ENCODE measurements around the gene CIB4.

CIB4 gene

GRCh38 chr2:26654061-26654340, 12.8 kb upstream of the CIB4 start:
- no peak for ATAC-seq
- TF ChIP-seq, protein P1, sequence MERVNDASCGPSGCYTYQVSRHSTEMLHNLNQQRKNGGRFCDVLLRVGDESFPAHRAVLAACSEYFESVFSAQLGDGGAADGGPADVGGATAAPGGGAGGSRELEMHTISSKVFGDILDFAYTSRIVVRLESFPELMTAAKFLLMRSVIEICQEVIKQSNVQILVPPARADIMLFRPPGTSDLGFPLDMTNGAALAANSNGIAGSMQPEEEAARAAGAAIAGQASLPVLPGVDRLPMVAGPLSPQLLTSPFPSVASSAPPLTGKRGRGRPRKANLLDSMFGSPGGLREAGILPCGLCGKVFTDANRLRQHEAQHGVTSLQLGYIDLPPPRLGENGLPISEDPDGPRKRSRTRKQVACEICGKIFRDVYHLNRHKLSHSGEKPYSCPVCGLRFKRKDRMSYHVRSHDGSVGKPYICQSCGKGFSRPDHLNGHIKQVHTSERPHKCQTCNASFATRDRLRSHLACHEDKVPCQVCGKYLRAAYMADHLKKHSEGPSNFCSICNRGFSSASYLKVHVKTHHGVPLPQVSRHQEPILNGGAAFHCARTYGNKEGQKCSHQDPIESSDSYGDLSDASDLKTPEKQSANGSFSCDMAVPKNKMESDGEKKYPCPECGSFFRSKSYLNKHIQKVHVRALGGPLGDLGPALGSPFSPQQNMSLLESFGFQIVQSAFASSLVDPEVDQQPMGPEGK (CRISPR knock-in tag; IDR thresholded peaks at IDR 0.05; ENCODE audit: borderline replicate concordance) = no peak
- TF ChIP-seq, protein P2, sequence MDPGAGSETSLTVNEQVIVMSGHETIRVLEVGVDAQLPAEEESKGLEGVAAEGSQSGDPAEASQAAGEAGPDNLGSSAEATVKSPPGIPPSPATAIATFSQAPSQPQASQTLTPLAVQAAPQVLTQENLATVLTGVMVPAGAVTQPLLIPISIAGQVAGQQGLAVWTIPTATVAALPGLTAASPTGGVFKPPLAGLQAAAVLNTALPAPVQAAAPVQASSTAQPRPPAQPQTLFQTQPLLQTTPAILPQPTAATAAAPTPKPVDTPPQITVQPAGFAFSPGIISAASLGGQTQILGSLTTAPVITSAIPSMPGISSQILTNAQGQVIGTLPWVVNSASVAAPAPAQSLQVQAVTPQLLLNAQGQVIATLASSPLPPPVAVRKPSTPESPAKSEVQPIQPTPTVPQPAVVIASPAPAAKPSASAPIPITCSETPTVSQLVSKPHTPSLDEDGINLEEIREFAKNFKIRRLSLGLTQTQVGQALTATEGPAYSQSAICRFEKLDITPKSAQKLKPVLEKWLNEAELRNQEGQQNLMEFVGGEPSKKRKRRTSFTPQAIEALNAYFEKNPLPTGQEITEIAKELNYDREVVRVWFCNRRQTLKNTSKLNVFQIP (CRISPR knock-in tag; IDR thresholded peaks at IDR 0.05; ENCODE audit: borderline replicate concordance, low read depth) = no peak
- TF ChIP-seq ZFP30 (CRISPR knock-in tag; IDR thresholded peaks at IDR 0.05) (no peak), ZNF8 (CRISPR knock-in tag; IDR thresholded peaks at IDR 0.05) (no peak), GLIS3 (CRISPR knock-in tag; IDR thresholded peaks at IDR 0.05) (no peak), ZNF565 (CRISPR knock-in tag; conservative IDR thresholded peaks at IDR 0.05; ENCODE audit: low read depth) (no peak), RARB (CRISPR knock-in tag; IDR thresholded peaks at IDR 0.05) (no peak), ZNF70 (CRISPR knock-in tag; IDR thresholded peaks at IDR 0.05) (no peak)
- TF ChIP-seq, protein P3, sequence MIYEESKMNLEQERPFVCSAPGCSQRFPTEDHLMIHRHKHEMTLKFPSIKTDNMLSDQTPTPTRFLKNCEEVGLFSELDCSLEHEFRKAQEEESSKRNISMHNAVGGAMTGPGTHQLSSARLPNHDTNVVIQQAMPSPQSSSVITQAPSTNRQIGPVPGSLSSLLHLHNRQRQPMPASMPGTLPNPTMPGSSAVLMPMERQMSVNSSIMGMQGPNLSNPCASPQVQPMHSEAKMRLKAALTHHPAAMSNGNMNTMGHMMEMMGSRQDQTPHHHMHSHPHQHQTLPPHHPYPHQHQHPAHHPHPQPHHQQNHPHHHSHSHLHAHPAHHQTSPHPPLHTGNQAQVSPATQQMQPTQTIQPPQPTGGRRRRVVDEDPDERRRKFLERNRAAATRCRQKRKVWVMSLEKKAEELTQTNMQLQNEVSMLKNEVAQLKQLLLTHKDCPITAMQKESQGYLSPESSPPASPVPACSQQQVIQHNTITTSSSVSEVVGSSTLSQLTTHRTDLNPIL (CRISPR knock-in tag; IDR thresholded peaks at IDR 0.05; ENCODE audit: low read depth) = no peak
- TF ChIP-seq, protein P4, sequence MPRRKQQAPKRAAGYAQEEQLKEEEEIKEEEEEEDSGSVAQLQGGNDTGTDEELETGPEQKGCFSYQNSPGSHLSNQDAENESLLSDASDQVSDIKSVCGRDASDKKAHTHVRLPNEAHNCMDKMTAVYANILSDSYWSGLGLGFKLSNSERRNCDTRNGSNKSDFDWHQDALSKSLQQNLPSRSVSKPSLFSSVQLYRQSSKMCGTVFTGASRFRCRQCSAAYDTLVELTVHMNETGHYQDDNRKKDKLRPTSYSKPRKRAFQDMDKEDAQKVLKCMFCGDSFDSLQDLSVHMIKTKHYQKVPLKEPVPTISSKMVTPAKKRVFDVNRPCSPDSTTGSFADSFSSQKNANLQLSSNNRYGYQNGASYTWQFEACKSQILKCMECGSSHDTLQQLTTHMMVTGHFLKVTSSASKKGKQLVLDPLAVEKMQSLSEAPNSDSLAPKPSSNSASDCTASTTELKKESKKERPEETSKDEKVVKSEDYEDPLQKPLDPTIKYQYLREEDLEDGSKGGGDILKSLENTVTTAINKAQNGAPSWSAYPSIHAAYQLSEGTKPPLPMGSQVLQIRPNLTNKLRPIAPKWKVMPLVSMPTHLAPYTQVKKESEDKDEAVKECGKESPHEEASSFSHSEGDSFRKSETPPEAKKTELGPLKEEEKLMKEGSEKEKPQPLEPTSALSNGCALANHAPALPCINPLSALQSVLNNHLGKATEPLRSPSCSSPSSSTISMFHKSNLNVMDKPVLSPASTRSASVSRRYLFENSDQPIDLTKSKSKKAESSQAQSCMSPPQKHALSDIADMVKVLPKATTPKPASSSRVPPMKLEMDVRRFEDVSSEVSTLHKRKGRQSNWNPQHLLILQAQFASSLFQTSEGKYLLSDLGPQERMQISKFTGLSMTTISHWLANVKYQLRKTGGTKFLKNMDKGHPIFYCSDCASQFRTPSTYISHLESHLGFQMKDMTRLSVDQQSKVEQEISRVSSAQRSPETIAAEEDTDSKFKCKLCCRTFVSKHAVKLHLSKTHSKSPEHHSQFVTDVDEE (CRISPR knock-in tag; IDR thresholded peaks at IDR 0.05) = no peak

DNA sequence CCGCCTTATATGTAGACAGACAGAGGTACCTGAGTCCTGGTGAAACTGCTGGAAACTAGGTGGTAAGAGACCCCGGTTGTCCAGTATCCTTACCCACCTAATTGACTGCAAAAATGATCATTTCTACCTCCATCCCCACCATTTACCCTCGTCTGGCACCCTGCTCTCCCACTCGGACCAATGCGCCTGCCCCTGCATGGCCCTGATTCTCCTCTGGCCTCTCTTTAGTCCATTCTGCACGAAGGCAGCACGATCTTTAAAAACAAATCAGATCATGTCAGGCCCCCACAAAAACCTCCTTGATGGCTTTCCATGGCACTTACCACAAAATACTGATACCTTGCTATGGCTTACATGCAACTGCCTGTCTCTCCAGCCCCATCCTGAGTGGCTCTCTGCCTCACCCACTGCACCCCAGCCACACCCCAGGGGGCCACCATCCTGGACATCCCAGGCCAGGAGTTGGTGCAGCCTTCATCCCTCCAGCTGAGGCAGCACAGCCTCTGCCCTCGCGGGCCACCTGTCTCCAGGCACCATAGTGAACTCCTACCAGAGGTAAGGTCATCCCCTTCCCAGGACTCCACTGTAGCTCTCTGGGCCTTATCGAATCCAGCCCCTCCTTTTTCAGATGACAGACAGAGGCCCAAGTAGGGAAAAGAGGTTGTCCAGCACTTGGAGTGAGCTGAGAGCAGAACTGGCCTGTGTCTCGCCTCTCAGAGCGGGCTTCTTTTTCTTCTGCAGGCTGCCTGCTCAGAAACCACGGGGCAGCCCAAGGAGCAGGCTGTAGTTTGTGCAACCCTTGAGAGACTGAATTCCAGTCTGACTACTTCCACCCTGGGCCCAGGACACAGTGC, 12.3 kb upstream of the CIB4 start:
- TF ChIP-seq RARB (CRISPR knock-in tag; IDR thresholded peaks at IDR 0.05) (no peak), ARNTL (CRISPR knock-in tag; IDR thresholded peaks at IDR 0.05; ENCODE audit: borderline replicate concordance, low read depth) (no peak), ZFP30 (CRISPR knock-in tag; IDR thresholded peaks at IDR 0.05) (no peak), OSR1 (CRISPR knock-in tag; IDR thresholded peaks at IDR 0.05) (no peak), ISL1 (CRISPR knock-in tag; IDR thresholded peaks at IDR 0.05) (no peak), ZNF70 (CRISPR knock-in tag; IDR thresholded peaks at IDR 0.05) (no peak), ESRRG (CRISPR knock-in tag; IDR thresholded peaks at IDR 0.05) (no peak), ZNF8 (CRISPR knock-in tag; IDR thresholded peaks at IDR 0.05) (no peak)
- TF ChIP-seq, protein P5, sequence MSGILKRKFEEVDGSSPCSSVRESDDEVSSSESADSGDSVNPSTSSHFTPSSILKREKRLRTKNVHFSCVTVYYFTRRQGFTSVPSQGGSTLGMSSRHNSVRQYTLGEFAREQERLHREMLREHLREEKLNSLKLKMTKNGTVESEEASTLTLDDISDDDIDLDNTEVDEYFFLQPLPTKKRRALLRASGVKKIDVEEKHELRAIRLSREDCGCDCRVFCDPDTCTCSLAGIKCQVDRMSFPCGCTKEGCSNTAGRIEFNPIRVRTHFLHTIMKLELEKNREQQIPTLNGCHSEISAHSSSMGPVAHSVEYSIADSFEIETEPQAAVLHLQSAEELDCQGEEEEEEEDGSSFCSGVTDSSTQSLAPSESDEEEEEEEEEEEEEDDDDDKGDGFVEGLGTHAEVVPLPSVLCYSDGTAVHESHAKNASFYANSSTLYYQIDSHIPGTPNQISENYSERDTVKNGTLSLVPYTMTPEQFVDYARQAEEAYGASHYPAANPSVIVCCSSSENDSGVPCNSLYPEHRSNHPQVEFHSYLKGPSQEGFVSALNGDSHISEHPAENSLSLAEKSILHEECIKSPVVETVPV (CRISPR knock-in tag; IDR thresholded peaks at IDR 0.05) = no peak
- no peak for ATAC-seq

DNA sequence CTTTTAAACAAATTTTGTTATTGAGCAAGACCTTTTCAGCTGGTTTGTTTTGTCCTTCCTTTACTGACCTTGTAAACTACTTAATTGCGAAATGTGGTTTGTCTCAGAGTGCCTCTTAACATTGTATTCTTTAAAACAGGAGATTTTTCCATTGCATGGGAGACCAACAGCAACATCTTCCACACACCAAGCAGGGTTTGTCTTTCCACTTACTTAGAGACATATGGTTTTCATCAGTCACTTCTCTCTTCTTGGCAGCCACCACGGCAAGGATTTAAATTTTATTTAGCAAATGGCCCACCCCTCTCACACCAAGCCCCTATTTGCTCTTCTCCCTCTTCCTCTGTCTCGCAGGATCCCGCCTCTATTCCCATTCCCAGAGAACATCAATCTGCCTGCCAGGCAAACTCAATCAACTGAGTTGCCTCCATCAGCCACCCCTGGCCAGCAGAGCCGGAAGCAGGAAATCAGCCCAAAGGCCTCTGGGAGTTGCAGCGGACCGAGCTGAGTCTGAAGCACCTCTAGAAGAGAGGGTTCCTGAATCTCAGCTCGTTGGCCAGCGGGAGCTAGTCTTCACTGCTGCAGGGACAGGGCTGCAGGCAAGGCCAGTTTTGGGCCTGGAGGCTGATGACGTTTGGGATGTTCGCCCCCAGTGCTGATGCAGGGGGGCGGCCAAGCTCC, 11.3 kb upstream of the CIB4 start:
- ATAC-seq = peak; percentile 55
- peak; percentile 77; the same call in 1 of the 2 replicates for TF ChIP-seq BACH2 (CRISPR knock-in tag; IDR thresholded peaks at IDR 0.05; ENCODE audit: borderline replicate concordance)
- no peak for TF ChIP-seq RARB (CRISPR knock-in tag; IDR thresholded peaks at IDR 0.05)
- TF ChIP-seq, protein P2 (CRISPR knock-in tag; IDR thresholded peaks at IDR 0.05; ENCODE audit: borderline replicate concordance, low read depth) = peak; percentile 59; the same call in 1 of the 2 replicates
- no peak for TF ChIP-seq ZFP3 (CRISPR knock-in tag; IDR thresholded peaks at IDR 0.05)
- no peak; the same call in 1 of the 2 replicates for TF ChIP-seq ZNF8 (CRISPR knock-in tag; IDR thresholded peaks at IDR 0.05)
- no peak for TF ChIP-seq OSR1 (CRISPR knock-in tag; IDR thresholded peaks at IDR 0.05)
- TF ChIP-seq ZC3H10 (CRISPR knock-in tag; IDR thresholded peaks at IDR 0.05) = no peak
- no peak for TF ChIP-seq ARNTL (CRISPR knock-in tag; IDR thresholded peaks at IDR 0.05; ENCODE audit: borderline replicate concordance, low read depth)
- TF ChIP-seq, protein P1 (CRISPR knock-in tag; IDR thresholded peaks at IDR 0.05; ENCODE audit: borderline replicate concordance) = no peak
- no peak; the same call in 1 of the 2 replicates for TF ChIP-seq ZNF565 (CRISPR knock-in tag; conservative IDR thresholded peaks at IDR 0.05; ENCODE audit: low read depth)
- TF ChIP-seq CSDC2 (CRISPR knock-in tag; IDR thresholded peaks at IDR 0.05) = no peak
- TF ChIP-seq, protein P5 (CRISPR knock-in tag; IDR thresholded peaks at IDR 0.05) = no peak
- no peak for TF ChIP-seq ESRRG (CRISPR knock-in tag; IDR thresholded peaks at IDR 0.05)
- TF ChIP-seq SNAI2 (CRISPR knock-in tag; IDR thresholded peaks at IDR 0.05) = peak; percentile 73; the same call in 1 of the 2 replicates

Measured in SK-N-SH treated with all-trans-retinoic acid at 6 μM for 48 hours (cell line).